ENCODE data around the gene YTHDC2. TPM values are rescaled to one million over a fixed set of nuclear protein-coding genes. Genes with fewer than 3 reads are reported as not detected.

Gene YTHDC2
- total and polyA plus RNA-seq, 11 donors, result 5.7 to 19.8 (median 13.0) TPM

- H3K4me3 ChIP-seq, result no peak overlapping the region
- no peak for ATAC-seq
- TF ChIP-seq POLR2A (IDR thresholded peaks at IDR 0.05), result no peak
- TF ChIP-seq CTCF (IDR thresholded peaks at IDR 0.05), result no peak
- H3K9me3 ChIP-seq, result peaks cover 0 to 16% (median 9%) of the 10 kb centered on the region in 12 donors
- no peaks in the 10 kb centered on the region for H3K36me3 ChIP-seq
- intact Hi-C loops (cut with DNase I), result loop anchor here in 1 of 10 donors (2.0 kb wide), 1 partner anchor 19 kb away; no protein-coding TSS in a partner anchor
- no peak for DNase-seq
- WGBS, 4 donors, result 83 to 96% (median 94%) methylated on average over 1 of the region's 1 CpG
- H3K4me1 ChIP-seq, result peaks cover 0 to 16% (median 2%) of the 10 kb centered on the region in 12 donors
- H3K27me3 ChIP-seq, result peaks cover 0 to 53% (median 0%) of the 10 kb centered on the region in 9 donors
- no peak overlapping the region for H3K27ac ChIP-seq
These were observed 20.0 kb upstream of the YTHDC2 start for GRCh38 chr5:113493446-113493845.

GRCh38 chr5:113495422-113495841 is 18.1 kb upstream of the YTHDC2 start:
- ATAC-seq (peak in 1 of 4 donors; percentile 71), DNase-seq (no peak)
- Histone ChIP-seq H3K9me3 (peaks cover 0 to 11% (median 4%) of the 10 kb centered on the region in 12 donors), H3K36me3 (no peaks in the 10 kb centered on the region), H3K27me3 (peaks cover 0 to 33% (median 0%) of the 10 kb centered on the region in 9 donors), H3K4me3 (no peak overlapping the region), H3K4me1 (no peaks in the 10 kb centered on the region), H3K27ac (no peak overlapping the region)
- 58 to 75% (median 66%) methylated on average over 1 of the region's 1 CpG for WGBS, 4 donors
- TF ChIP-seq CTCF (IDR thresholded peaks at IDR 0.05) (no peak), POLR2A (IDR thresholded peaks at IDR 0.05) (no peak)
- intact Hi-C loops (cut with DNase I), result no loop called here

- intact Hi-C loops (cut with DNase I), result no loop called here
- Histone ChIP-seq H3K27ac (no peak overlapping the region), H3K27me3 (peaks cover 0 to 4% (median 0%) of the 10 kb centered on the region in 9 donors), H3K4me1 (no peaks in the 10 kb centered on the region), H3K36me3 (no peaks in the 10 kb centered on the region), H3K4me3 (no peak overlapping the region), H3K9me3 (no peaks in the 10 kb centered on the region)
- ATAC-seq (no peak), DNase-seq (peak in 1 of 5 donors; percentile 23)
- WGBS, 4 donors, result 95 to 100% (median 98%) methylated on average over 1 to 3 of the region's 3 CpGs
- TF ChIP-seq CTCF (IDR thresholded peaks at IDR 0.05) (no peak), POLR2A (IDR thresholded peaks at IDR 0.05) (no peak)
These were observed 11.4 kb upstream of the YTHDC2 start for GRCh38 chr5:113502073-113502472.

GRCh38 chr5:113503146-113503545 is 10.3 kb upstream of the YTHDC2 start:
- Histone ChIP-seq H3K27me3 (peaks cover 0 to 8% (median 0%) of the 10 kb centered on the region in 9 donors), H3K4me1 (no peaks in the 10 kb centered on the region), H3K9me3 (no peaks in the 10 kb centered on the region), H3K4me3 (no peak overlapping the region), H3K36me3 (no peaks in the 10 kb centered on the region), H3K27ac (no peak overlapping the region)
- ATAC-seq (no peak), DNase-seq (no peak)
- TF ChIP-seq CTCF (IDR thresholded peaks at IDR 0.05) (no peak), POLR2A (IDR thresholded peaks at IDR 0.05) (no peak)
- intact Hi-C loops (cut with DNase I), result no loop called here
- 98 to 100% (median 100%) methylated on average over 1 of the region's 1 CpG; no CpG with 5 or more reads in 1 of the 4 donors for WGBS, 4 donors
